Endodermal cell (in vitro differentiated cells): Measurements from ENCODE around the gene IQUB. TPM values are rescaled to one million over a fixed set of nuclear protein-coding genes. Genes with fewer than 3 reads are reported as not detected.

ENCODE experiments used
- DNase-seq: peaks from one replicate; pipeline ENCODE4 v3.0.0-alpha.2; 2017
- H3K27ac ChIP-seq: 2 replicates; pipeline ENCODE4 v1.5.1; 2013; ENCODE audit warnings: mild to moderate bottlenecking, low read depth, low read length, moderate library complexity
- H3K27me3 ChIP-seq: 2 replicates; pipeline ENCODE4 v1.6.1; 2013; ENCODE audit warnings: mild to moderate bottlenecking, low read length, moderate library complexity; ENCODE audit not compliant: insufficient read depth, control insufficient read depth, poor library complexity, severe bottlenecking
- H3K36me3 ChIP-seq: 2 replicates; pipeline ENCODE4 v1.7.0; 2013; ENCODE audit warnings: mild to moderate bottlenecking, low read length, moderate library complexity; ENCODE audit not compliant: control insufficient read depth, insufficient read depth
- H3K4me1 ChIP-seq: one replicate; pipeline ENCODE4 v1.7.0; 2013; ENCODE audit warnings: low read length; ENCODE audit not compliant: control insufficient read depth, insufficient read depth
- H3K4me3 ChIP-seq: 2 replicates; pipeline ENCODE4 v1.5.1; 2013; ENCODE audit warnings: mild to moderate bottlenecking, low read length, moderate library complexity
- H3K9ac ChIP-seq: 2 replicates; pipeline ENCODE4 v1.6.1; 2013; ENCODE audit warnings: mild to moderate bottlenecking, low read length, moderate library complexity; ENCODE audit not compliant: poor library complexity, severe bottlenecking; ENCODE audit errors: extremely low read depth
- H3K9me3 ChIP-seq: 2 replicates; pipeline ENCODE4 v1.6.1; 2013; ENCODE audit warnings: mild to moderate bottlenecking, low read length, moderate library complexity; ENCODE audit not compliant: control insufficient read depth
- H3K27ac Mint-ChIP-seq: 2 replicates; pipeline ENCODE4 v1.8.0; 2020; ENCODE audit warnings: mixed read lengths
- H3K27me3 Mint-ChIP-seq: 2 replicates; pipeline ENCODE4 v1.8.0; 2021; ENCODE audit warnings: mild to moderate bottlenecking, mixed read lengths; ENCODE audit not compliant: insufficient read depth
- H3K36me3 Mint-ChIP-seq: 2 replicates; pipeline ENCODE4 v1.8.0; 2020; ENCODE audit warnings: low read depth, mixed read lengths
- H3K4me1 Mint-ChIP-seq: 2 replicates; pipeline ENCODE4 v1.8.0; 2020; ENCODE audit warnings: mixed read lengths
- H3K4me3 Mint-ChIP-seq: 2 replicates; pipeline ENCODE4 v1.8.0; 2020; ENCODE audit warnings: mild to moderate bottlenecking, moderate library complexity, mixed read lengths
- H3K9me3 Mint-ChIP-seq: 2 replicates; pipeline ENCODE4 v1.8.0; 2020; ENCODE audit warnings: mild to moderate bottlenecking, mixed read lengths
- CTCF ChIP-seq: fragments of 200-600 bp; sonication (generic); conservative IDR thresholded peaks from 2 replicates; pipeline ENCODE4 v1.5.0; 2021; ENCODE audit warnings: antibody characterized with exemption, mild to moderate bottlenecking
- WGBS, 2 experiments: methylation state at CpG; one replicate each; pipeline versions ENCODE4 v1.1.5 to v1.1.7; 2013; ENCODE audit warnings: missing lambda C conversion rate in 2 of 2, mixed read lengths in 1 of 2; ENCODE audit not compliant: insufficient coverage in 1 of 2, insufficient read length in 1 of 2; 5-methylcytosine and 5-hydroxymethylcytosine counted together
- total RNA-seq, 2 donors: library from RNA; stranded (reverse); fragmentation: NEBNext Ultra II Directional in 1 of 2; extraction: Animal tissue kit (Norgen Biotek cat#: 25700) in 1 of 2; gene quantifications; 2 replicates in 1 of 2; 3 replicates in 1 of 2; pipeline ENCODE4 v1.2.1, GENCODE V29; 2021

IQUB gene
- total RNA-seq, 2 donors from 2014 or later = 0.88 to 2.1 TPM

- Histone ChIP-seq H3K36me3 (peaks cover 13% of the 10 kb centered on the region), H3K4me1 (no peaks in the 10 kb centered on the region)
- WGBS, 2 experiments = 88 to 100% methylated on average over 2 to 4 of the region's 4 CpGs
Observed at GRCh38 chr7:123558289-123558874, 24.0 kb upstream of the IQUB start.

DNA sequence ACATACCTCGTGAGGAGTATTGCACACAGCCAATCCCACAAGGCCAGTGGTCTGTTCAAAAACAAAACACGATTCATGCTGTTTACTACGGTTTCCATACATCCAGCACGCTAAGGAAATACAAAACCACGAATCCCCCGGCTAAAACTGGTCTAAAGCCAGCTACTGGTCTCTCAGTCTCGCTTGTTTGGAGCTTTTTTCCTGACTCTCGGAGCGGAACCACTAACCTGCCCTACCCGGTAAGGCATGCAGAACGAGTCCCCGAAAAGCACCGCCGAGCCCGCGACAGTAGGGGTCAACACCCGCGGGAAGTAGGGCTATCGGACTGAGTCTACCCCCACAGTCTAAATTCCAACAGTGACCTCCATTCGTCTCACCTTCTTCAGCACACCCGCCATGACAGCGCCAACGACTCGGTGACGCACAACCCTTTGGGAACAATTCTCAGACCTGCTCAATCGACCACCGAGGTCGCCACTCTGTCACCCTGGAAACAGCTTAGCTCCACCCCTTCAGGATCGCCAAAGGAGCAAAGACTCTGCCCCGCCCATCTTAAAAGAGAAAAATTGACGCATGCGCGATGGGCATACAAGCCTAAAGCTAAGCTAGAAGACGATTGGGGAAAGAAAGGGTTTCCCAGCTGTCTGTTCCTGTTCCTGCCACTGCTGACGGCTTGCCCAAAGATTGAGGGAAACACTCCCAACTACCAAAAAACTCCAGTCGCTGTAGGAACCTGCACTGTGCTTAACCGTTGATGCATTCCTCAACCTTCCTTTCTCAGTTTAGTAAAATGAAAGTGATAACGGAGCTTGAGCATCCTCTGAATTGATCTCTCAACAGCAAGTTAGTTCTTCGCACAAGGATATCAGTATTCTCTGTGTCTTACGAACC, 23.2 kb upstream of the IQUB start, which contains the start of gene NDUFA5:
TSS of gene NDUFA5 (minus strand) at position 421 of the 891 bp plus-strand sequence. CDS start at position 398, 23 bp downstream.
- no peaks in the 10 kb centered on the region for H3K9me3 ChIP-seq
- H3K4me3 Mint-ChIP-seq = no peak within 1 kb of the TSS
- no peaks in the 10 kb centered on the region for H3K4me1 ChIP-seq
- peak within 1 kb of the TSS; percentile 74 for H3K27ac ChIP-seq
- H3K27ac Mint-ChIP-seq = no peak within 1 kb of the TSS
- DNase-seq = peak; percentile 99
- no peak for TF ChIP-seq CTCF
- WGBS, 2 experiments = 7 to 22% methylated on average over 11 to 40 of the region's 40 CpGs
- H3K9me3 Mint-ChIP-seq = no peaks in the 10 kb centered on the region
- H3K36me3 ChIP-seq = peaks cover 13% of the 10 kb centered on the region
- H3K9ac ChIP-seq = peak within 1 kb of the TSS; percentile 85
- peaks cover 7% of the 10 kb centered on the region for H3K36me3 Mint-ChIP-seq
- peaks cover 3% of the 10 kb centered on the region for H3K4me1 Mint-ChIP-seq
- H3K27me3 ChIP-seq = no peaks in the 10 kb centered on the region
- H3K4me3 ChIP-seq = peak within 1 kb of the TSS; percentile 93
- H3K27me3 Mint-ChIP-seq = no peaks in the 10 kb centered on the region

More at GRCh38 chr7:123558289-123558874, 24.0 kb upstream of the IQUB start:
- Mint-ChIP-seq H3K4me1 (peaks cover 3% of the 10 kb centered on the region), H3K4me3 (no peak overlapping the region), H3K27ac (no peak overlapping the region), H3K9me3 (no peaks in the 10 kb centered on the region), H3K36me3 (no peaks in the 10 kb centered on the region), H3K27me3 (no peaks in the 10 kb centered on the region)
- no peak overlapping the region for H3K9ac ChIP-seq
- no peak for TF ChIP-seq CTCF
- no peak for DNase-seq
- no peak overlapping the region for H3K27ac ChIP-seq
- peak overlapping the region; percentile 93 for H3K4me3 ChIP-seq
- no peaks in the 10 kb centered on the region for H3K27me3 ChIP-seq
- no peaks in the 10 kb centered on the region for H3K9me3 ChIP-seq

DNA sequence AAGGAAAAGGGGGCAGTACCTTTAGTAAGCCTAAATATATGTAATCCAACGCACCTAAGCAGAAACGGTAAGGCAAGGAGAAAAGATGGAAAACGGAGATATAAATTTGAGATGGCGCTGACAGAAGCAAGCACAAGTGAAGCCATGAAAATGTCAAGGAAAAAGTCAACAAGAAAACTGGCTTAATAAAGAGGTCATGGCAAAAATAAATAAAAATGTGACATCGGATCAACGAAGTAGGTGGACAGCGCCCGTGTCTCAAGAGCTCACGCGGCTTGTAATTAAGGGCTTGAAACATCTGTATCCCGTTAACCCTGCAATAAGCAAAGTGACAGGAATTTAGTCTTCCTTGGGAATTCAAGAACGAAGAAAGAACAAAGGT, 22.6 kb upstream of the IQUB start:
- Mint-ChIP-seq H3K4me3 (no peak overlapping the region), H3K27ac (no peak overlapping the region), H3K36me3 (peaks cover 12% of the 10 kb centered on the region), H3K9me3 (peaks cover 1% of the 10 kb centered on the region), H3K27me3 (no peaks in the 10 kb centered on the region), H3K4me1 (peaks cover 3% of the 10 kb centered on the region)
- peak overlapping the region; percentile 93 for H3K4me3 ChIP-seq
- H3K4me1 ChIP-seq = no peaks in the 10 kb centered on the region
- DNase-seq = no peak
- no peaks in the 10 kb centered on the region for H3K9me3 ChIP-seq
- TF ChIP-seq CTCF = no peak
- H3K27me3 ChIP-seq = no peaks in the 10 kb centered on the region
- peak overlapping the region; percentile 85 for H3K9ac ChIP-seq
- 8 to 11% methylated on average over 12 of the region's 12 CpGs for WGBS, 2 experiments
- no peak overlapping the region for H3K27ac ChIP-seq
- H3K36me3 ChIP-seq = peaks cover 13% of the 10 kb centered on the region
